Activated gamma-delta T cell treated with anti-CD3 and anti-CD28 coated beads, Interleukin-2, amount 50 U/mL, for 16 hours (primary cell): ENCODE results near the gene FAM228A.
"Not testable (repeated sequence)": the region's sequence is repeated elsewhere in the genome, so short reads cannot be mapped to it uniquely, and the experiment has no call there.

Experiments used
- DNase-seq: peaks from one replicate; pipeline ENCODE4 v3.0.0-alpha.2; 2020; ENCODE audit warnings: low read depth

FAM228A gene

GRCh38 chr2:24191156-24191555 is 16.3 kb downstream of the FAM228A start:
- no peak for DNase-seq

GRCh38 chr2:24191848-24192247 is 17.0 kb downstream of the FAM228A start:
- no peak for DNase-seq

GRCh38 chr2:24197213-24197612 is 22.4 kb downstream of the FAM228A start:
- not testable (repeated sequence) for DNase-seq

GRCh38 chr2:24199968-24200590 is 25.2 kb downstream of the FAM228A start:
- no peak for DNase-seq

GRCh38 chr2:24200799-24201198 is 25.9 kb downstream of the FAM228A start:
- no peak for DNase-seq

GRCh38 chr2:24203029-24203786 is 28.4 kb downstream of the FAM228A start:
- DNase-seq = no peak

GRCh38 chr2:24203787-24204150 is 28.9 kb downstream of the FAM228A start:
- no peak for DNase-seq

GRCh38 chr2:24204505-24204904 is 29.7 kb downstream of the FAM228A start:
- DNase-seq = no peak

GRCh38 chr2:24205131-24205530 is 30.3 kb downstream of the FAM228A start:
- DNase-seq = no peak

GRCh38 chr2:24206242-24206641 is 31.4 kb downstream of the FAM228A start:
- no peak for DNase-seq

- DNase-seq = no peak
Measured at GRCh38 chr2:24206714-24207113, 31.9 kb downstream of the FAM228A start.

- no peak for DNase-seq
Measured at GRCh38 chr2:24207359-24207758, 32.5 kb downstream of the FAM228A start.

- no peak for DNase-seq
Measured at GRCh38 chr2:24208490-24208889, 33.6 kb downstream of the FAM228A start.

- DNase-seq = no peak
Measured at GRCh38 chr2:24209389-24210105, 34.7 kb downstream of the FAM228A start.

GRCh38 chr2:24210106-24210455 is 35.2 kb downstream of the FAM228A start:
- no peak for DNase-seq

- DNase-seq = no peak
Measured at GRCh38 chr2:24210723-24211122, 35.9 kb downstream of the FAM228A start.

- DNase-seq = no peak
Measured at GRCh38 chr2:24211408-24211807, 36.6 kb downstream of the FAM228A start.

GRCh38 chr2:24214880-24215279 is 40.0 kb downstream of the FAM228A start:
- no peak for DNase-seq

- no peak for DNase-seq
Measured at GRCh38 chr2:24220554-24221291, 45.9 kb downstream of the FAM228A start.

- no peak for DNase-seq
Measured at GRCh38 chr2:24221343-24222050, 46.6 kb downstream of the FAM228A start.

- DNase-seq = no peak
Measured at GRCh38 chr2:24222946-24223345, 48.1 kb downstream of the FAM228A start.
